Right cardiac atrium (tissue), 5 donors: ENCODE measurements around the gene DDIAS. TPM values are rescaled to one million over a fixed set of nuclear protein-coding genes. Genes with fewer than 3 reads are reported as not detected.
A peak's percentile ranks its signal among the peaks of the same experiment; 100 is the strongest.
"Not testable (repeated sequence)": the region's sequence is repeated elsewhere in the genome, so short reads cannot be mapped to it uniquely, and the experiment has no call there.

Source experiments
- ATAC-seq, 2 donors: fragments of 200-7000 bp; cut with Tn5 transposase; one replicate each; pipeline versions ENCODE4 v1.8.0 to v1.9.1; 2020; ENCODE audit warnings: moderate library complexity in 2 of 2, mild to moderate bottlenecking in 1 of 2
- DNase-seq, 3 donors: peaks; one replicate each; pipeline ENCODE4 v3.0.0-alpha.2; 2020
- H3K27ac ChIP-seq: one replicate; pipeline ENCODE4 v1.5.1; 2013; ENCODE audit warnings: mild to moderate bottlenecking, low read length, control low read depth, moderate library complexity
- H3K27me3 ChIP-seq: one replicate; pipeline ENCODE4 v1.6.1; 2013; ENCODE audit not compliant: control insufficient read depth, insufficient read depth
- H3K4me1 ChIP-seq: one replicate; pipeline ENCODE4 v1.6.1; 2013; ENCODE audit warnings: low read length; ENCODE audit not compliant: control insufficient read depth, insufficient read depth
- H3K4me3 ChIP-seq: one replicate; pipeline ENCODE4 v1.5.1; 2013; ENCODE audit warnings: low read length, control low read depth
- H3K9me3 ChIP-seq: one replicate; pipeline ENCODE4 v1.6.1; 2013; ENCODE audit warnings: low read length; ENCODE audit not compliant: control insufficient read depth
- WGBS: extraction: QIAGEN DNeasy Blood & Tissue Kit; methylation state at CpG from one replicate; pipeline ENCODE4 v1.1.7; 2013; 5-methylcytosine and 5-hydroxymethylcytosine counted together
- intact Hi-C, 4 donors: fragments of 100-400 bp; cut with DNase I; formaldehyde crosslinking; loops; one replicate each; pipeline versions ENCODE4 v1.11.0 to v1.14.0; 2022 to 2023
- polyA plus RNA-seq: library from polyadenylated mRNA; stranded (reverse); fragments of 200-250 nt; gene quantifications from one replicate; pipeline ENCODE4 v1.2.3, GENCODE V29; 2013
- total RNA-seq, 4 donors: library from RNA; stranded (reverse); fragmentation: NEBNext Ultra II Directional; extraction: Animal tissue kit (Norgen Biotek cat#: 25700); gene quantifications; one replicate each; pipeline ENCODE4 v1.2.1, GENCODE V29; 2021
- donor health status: healthy with polysubstance abuse.
- donor health status: DM: no; HTN: yes; CAD: no.
- donor health status: DM: no; HTN: no; CAD: no.
- donor health status: DM: no; HTN: yes; CAD: no; lungs with severe emphysema.
- donor health status: DM: yes; HTN: yes; CAD: no.

DDIAS gene
- total and polyA plus RNA-seq, 5 donors, result 0.20 to 2.0 (median 0.74) TPM

- ATAC-seq, result no peak
- Histone ChIP-seq H3K4me3 (no peak overlapping the region), H3K27me3 (no peaks in the 10 kb centered on the region), H3K9me3 (no peaks in the 10 kb centered on the region), H3K4me1 (no peaks in the 10 kb centered on the region), H3K27ac (no peak overlapping the region)
- intact Hi-C loops, result loop anchor here (5.0 to 10.0 kb wide), 5 partner anchors 36 to 352 kb away; partner anchors contain the start of gene ANKRD42 (in 2 of the 4)
- WGBS, result 77% methylated on average over 3 of the region's 3 CpGs
- DNase-seq, result no peak
Observed at GRCh38 chr11:82902880-82903279, 1.3 kb downstream of the DDIAS start.

GRCh38 chr11:82903843-82904586, 2.5 kb downstream of the DDIAS start:
- no peaks in the 10 kb centered on the region for H3K9me3 ChIP-seq
- no peaks in the 10 kb centered on the region for H3K4me1 ChIP-seq
- H3K27me3 ChIP-seq, result no peaks in the 10 kb centered on the region
- H3K27ac ChIP-seq, result no peak overlapping the region
- H3K4me3 ChIP-seq, result no peak overlapping the region
- intact Hi-C loops, result loop anchor here (5.0 to 10.0 kb wide), 5 partner anchors 37 to 351 kb away; partner anchors contain the start of gene ANKRD42 (in 2 of the 4)
- ATAC-seq (no peak), DNase-seq (no peak)
- WGBS, result 84% methylated on average over 3 of the region's 3 CpGs

- Histone ChIP-seq H3K4me1 (no peaks in the 10 kb centered on the region), H3K27ac (no peak overlapping the region), H3K4me3 (no peak overlapping the region), H3K27me3 (no peaks in the 10 kb centered on the region), H3K9me3 (no peaks in the 10 kb centered on the region)
- no peak for ATAC-seq
- intact Hi-C loops, result loop anchor here (5.0 to 10.0 kb wide), 4 partner anchors 259 to 349 kb away; partner anchors contain the start of gene ANKRD42 (in 2 of the 4)
- WGBS, result 51% methylated on average over 1 of the region's 1 CpG
- no peak for DNase-seq
Observed at GRCh38 chr11:82906236-82906635, 4.7 kb downstream of the DDIAS start.

- Histone ChIP-seq H3K27me3 (no peaks in the 10 kb centered on the region), H3K4me1 (no peaks in the 10 kb centered on the region), H3K9me3 (no peaks in the 10 kb centered on the region), H3K4me3 (no peak overlapping the region), H3K27ac (no peak overlapping the region)
- 36% methylated on average over 2 of the region's 2 CpGs for WGBS
- DNase-seq (no peak), ATAC-seq (no peak)
- intact Hi-C loops, result loop anchor here (5.0 to 10.0 kb wide), 4 partner anchors 258 to 348 kb away; partner anchors contain the start of gene ANKRD42 (in 2 of the 4)
Observed at GRCh38 chr11:82906931-82907330, 5.4 kb downstream of the DDIAS start.

GRCh38 chr11:82907371-82907770, 5.8 kb downstream of the DDIAS start:
- Histone ChIP-seq H3K4me3 (no peak overlapping the region), H3K4me1 (no peaks in the 10 kb centered on the region), H3K27ac (no peak overlapping the region), H3K9me3 (no peaks in the 10 kb centered on the region), H3K27me3 (no peaks in the 10 kb centered on the region)
- intact Hi-C loops, result loop anchor here (5.0 to 10.0 kb wide), 4 partner anchors 257 to 347 kb away; partner anchors contain the start of gene ANKRD42 (in 2 of the 4)
- no peak for ATAC-seq
- DNase-seq, result no peak
- 89% methylated on average over 5 of the region's 5 CpGs for WGBS

- Histone ChIP-seq H3K27ac (no peak overlapping the region), H3K9me3 (no peaks in the 10 kb centered on the region), H3K4me3 (no peak overlapping the region), H3K27me3 (no peaks in the 10 kb centered on the region), H3K4me1 (no peaks in the 10 kb centered on the region)
- ATAC-seq, result no peak
- intact Hi-C loops, result loop anchor here (5.0 to 10.0 kb wide), 4 partner anchors 256 to 346 kb away; partner anchors contain the start of gene ANKRD42 (in 2 of the 4)
- DNase-seq, result no peak
Observed at GRCh38 chr11:82908311-82908710, 6.8 kb downstream of the DDIAS start.

GRCh38 chr11:82909015-82909640, 7.6 kb downstream of the DDIAS start:
- Histone ChIP-seq H3K27me3 (no peaks in the 10 kb centered on the region), H3K4me1 (no peaks in the 10 kb centered on the region), H3K4me3 (no peak overlapping the region), H3K27ac (no peak overlapping the region), H3K9me3 (no peaks in the 10 kb centered on the region)
- intact Hi-C loops, result loop anchor here (5.0 to 10.0 kb wide), 4 partner anchors 256 to 346 kb away; partner anchors contain the start of gene ANKRD42 (in 2 of the 4)
- 62% methylated on average over 7 of the region's 7 CpGs for WGBS
- no peak for DNase-seq
- ATAC-seq, result no peak

GRCh38 chr11:82919786-82920185, 18.2 kb downstream of the DDIAS start:
- WGBS, result 97% methylated on average over 10 of the region's 10 CpGs
- not testable (repeated sequence) for H3K27me3 ChIP-seq, DNase-seq, H3K27ac ChIP-seq, H3K4me1 ChIP-seq, H3K4me3 ChIP-seq, H3K9me3 ChIP-seq, ATAC-seq
- intact Hi-C loops, result loop anchor here in 2 of 4 donors (10.0 kb wide), 2 partner anchors 155 to 235 kb away; partner anchors contain the start of genes PCF11 (in 1 of the 2) and RAB30 (in 1 of the 2)

- not testable (repeated sequence) for DNase-seq, H3K4me3 ChIP-seq, H3K27ac ChIP-seq, H3K9me3 ChIP-seq, H3K27me3 ChIP-seq, H3K4me1 ChIP-seq, ATAC-seq
- WGBS, result 73% methylated on average over 3 of the region's 3 CpGs
- intact Hi-C loops, result loop anchor here in 2 of 4 donors (10.0 kb wide), 2 partner anchors 155 to 235 kb away; partner anchors contain the start of genes PCF11 (in 1 of the 2) and RAB30 (in 1 of the 2)
Observed at GRCh38 chr11:82920227-82920626, 18.7 kb downstream of the DDIAS start.

- not testable (repeated sequence) for H3K4me3 ChIP-seq, H3K4me1 ChIP-seq, H3K27me3 ChIP-seq, H3K9me3 ChIP-seq, DNase-seq, ATAC-seq
- intact Hi-C loops, result loop anchor here in 2 of 4 donors (10.0 kb wide), 2 partner anchors 152 to 232 kb away; partner anchors contain the start of genes PCF11 (in 1 of the 2) and RAB30 (in 1 of the 2)
- WGBS, result 60% methylated on average over 8 of the region's 8 CpGs
- H3K27ac ChIP-seq, result peak overlapping the region; percentile 45
Observed at GRCh38 chr11:82922396-82923173, 21.0 kb downstream of the DDIAS start.
